Body of pancreas (tissue), 4 donors: ENCODE results near the gene THADA. TPM values are rescaled to one million over a fixed set of nuclear protein-coding genes. Genes with fewer than 3 reads are reported as not detected.

ENCODE experiments used
- ATAC-seq: fragments of 150-250 bp; one replicate; pipeline ENCODE4 v1.9.1; 2016
- DNase-seq, 4 donors: peaks; one replicate each; pipeline ENCODE4 v3.0.0-alpha.2; 2019
- H3K27ac ChIP-seq, 4 donors: fragments of 200-600 bp; sonication (generic); 1 replicate in 3 of 4; 2 replicates in 1 of 4; pipeline versions ENCODE4 v1.5.1 to v1.6.1; 2016 to 2019; ENCODE audit warnings: mild to moderate bottlenecking in 1 of 4, mixed read lengths in 1 of 4, moderate library complexity in 1 of 4
- H3K27me3 ChIP-seq, 2 donors: fragments of 200-600 bp; sonication (generic); one replicate each; pipeline ENCODE4 v1.6.0; 2016; ENCODE audit warnings: mild to moderate bottlenecking in 1 of 2
- H3K36me3 ChIP-seq, 2 donors: fragments of 200-600 bp; sonication (generic); replicated peaks in 1 of 2; 2 replicates each; pipeline ENCODE4 v1.5.1; 2016; ENCODE audit warnings: low read depth in 2 of 2; ENCODE audit not compliant: insufficient read depth in 1 of 2
- H3K4me1 ChIP-seq: fragments of 200-600 bp; sonication (generic); one replicate; pipeline ENCODE4 v1.6.0; 2016
- H3K4me3 ChIP-seq, 2 donors: fragments of 200-600 bp; sonication (generic); 1 replicate in 1 of 2; 2 replicates in 1 of 2; pipeline ENCODE4 v1.5.1; 2016 to 2019
- H3K9me3 ChIP-seq, 3 donors: fragments of 200-600 bp; sonication (generic); 1 replicate in 2 of 3; 2 replicates in 1 of 3; pipeline ENCODE4 v1.5.1; 2016
- POLR2A ChIP-seq, 3 donors: fragments of 450-650 bp; IDR thresholded peaks; one replicate each; pipeline ENCODE4 v1.6.1; 2016; ENCODE audit warnings: antibody characterized with exemption in 3 of 3, mild to moderate bottlenecking in 2 of 3
- WGBS, 2 donors: methylation state at CpG; one replicate each; pipeline ENCODE4 v1.1.5; 2017; 5-methylcytosine and 5-hydroxymethylcytosine counted together
- intact Hi-C: fragments of 100-400 bp; cut with DNase I; formaldehyde crosslinking; loops from one replicate; pipeline ENCODE4 v1.15.1; 2023
- total RNA-seq, 2 donors: library from RNA; depleted of rRNA; stranded (reverse); fragments of >200 nt; gene quantifications; one replicate each; pipeline ENCODE4 v1.1.0, GENCODE V29; 2016
- TF ChIP-seq, protein P1 (sequence below), 7 experiments: fragments of 450-650 bp in 4 of 7; fragments of 200-600 bp in 3 of 7; sonication (generic) in 3 of 7; IDR thresholded peaks; one replicate each; pipeline ENCODE4 v1.5.1; 2016 to 2019; ENCODE audit warnings: antibody characterized with exemption in 7 of 7

The THADA gene
- total RNA-seq, 2 donors from 2014 or later = 27.5 to 41.9 TPM

DNA sequence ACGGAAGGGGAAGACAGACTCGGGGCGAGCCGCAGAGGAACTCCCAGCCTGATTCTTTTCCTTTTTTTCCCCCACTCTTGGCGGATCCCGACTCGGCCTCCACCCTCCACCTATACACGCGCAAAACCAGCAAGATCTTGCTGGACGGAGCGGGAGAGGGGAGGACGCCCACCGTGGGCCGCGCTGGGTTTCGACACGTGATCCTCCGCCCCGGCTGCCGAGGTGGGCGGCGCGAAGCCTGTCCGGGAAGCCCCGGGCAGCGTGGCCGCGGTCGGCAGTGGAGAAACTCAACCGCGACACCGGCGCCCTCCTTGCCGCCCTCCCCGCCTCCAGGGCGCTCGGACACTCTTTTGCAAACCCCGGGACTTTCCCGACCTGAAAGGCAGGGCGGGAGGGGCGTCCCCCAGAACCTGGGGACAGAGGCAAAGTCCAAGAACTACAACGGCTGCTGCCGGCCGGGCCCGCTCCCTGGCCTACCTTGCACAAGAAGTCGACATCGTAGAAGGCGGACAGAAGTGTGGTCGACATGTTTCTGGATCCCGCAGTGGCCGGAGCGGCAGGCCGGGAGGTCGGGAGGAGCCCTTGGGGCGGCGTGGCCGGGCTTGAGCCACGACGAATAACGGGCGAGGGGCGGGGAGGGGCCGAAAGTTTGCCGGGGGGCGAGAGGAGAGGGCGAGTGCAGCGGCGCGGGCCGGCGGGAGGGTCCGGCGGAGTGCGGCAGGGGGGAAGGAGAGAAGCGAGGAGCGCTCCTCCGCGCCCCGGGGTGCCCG, 369.9 kb downstream of the THADA start:
- peak; percentile 4 for ATAC-seq
- peak in 1 of 3 donors; percentile 96 for TF ChIP-seq POLR2A (IDR thresholded peaks at IDR 0.05)
- TF ChIP-seq, protein P1, sequence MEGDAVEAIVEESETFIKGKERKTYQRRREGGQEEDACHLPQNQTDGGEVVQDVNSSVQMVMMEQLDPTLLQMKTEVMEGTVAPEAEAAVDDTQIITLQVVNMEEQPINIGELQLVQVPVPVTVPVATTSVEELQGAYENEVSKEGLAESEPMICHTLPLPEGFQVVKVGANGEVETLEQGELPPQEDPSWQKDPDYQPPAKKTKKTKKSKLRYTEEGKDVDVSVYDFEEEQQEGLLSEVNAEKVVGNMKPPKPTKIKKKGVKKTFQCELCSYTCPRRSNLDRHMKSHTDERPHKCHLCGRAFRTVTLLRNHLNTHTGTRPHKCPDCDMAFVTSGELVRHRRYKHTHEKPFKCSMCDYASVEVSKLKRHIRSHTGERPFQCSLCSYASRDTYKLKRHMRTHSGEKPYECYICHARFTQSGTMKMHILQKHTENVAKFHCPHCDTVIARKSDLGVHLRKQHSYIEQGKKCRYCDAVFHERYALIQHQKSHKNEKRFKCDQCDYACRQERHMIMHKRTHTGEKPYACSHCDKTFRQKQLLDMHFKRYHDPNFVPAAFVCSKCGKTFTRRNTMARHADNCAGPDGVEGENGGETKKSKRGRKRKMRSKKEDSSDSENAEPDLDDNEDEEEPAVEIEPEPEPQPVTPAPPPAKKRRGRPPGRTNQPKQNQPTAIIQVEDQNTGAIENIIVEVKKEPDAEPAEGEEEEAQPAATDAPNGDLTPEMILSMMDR (IDR thresholded peaks at IDR 0.05) = no peak
- Histone ChIP-seq H3K4me3 (peak overlapping the region; percentile 61 to 69), H3K4me1 (peaks cover 46% of the 10 kb centered on the region), H3K27ac (peak overlapping the region; percentile 97 to 98 (median 97)), H3K27me3 (no peaks in the 10 kb centered on the region), H3K9me3 (no peaks in the 10 kb centered on the region), H3K36me3 (peaks cover 1 to 8% of the 10 kb centered on the region in 2 donors)
- DNase-seq = peak; percentile 77 to 83 (median 78)
- intact Hi-C loops = no loop called here
- WGBS, 2 donors = 0 to 2% methylated on average over 46 to 71 of the region's 80 CpGs

DNA sequence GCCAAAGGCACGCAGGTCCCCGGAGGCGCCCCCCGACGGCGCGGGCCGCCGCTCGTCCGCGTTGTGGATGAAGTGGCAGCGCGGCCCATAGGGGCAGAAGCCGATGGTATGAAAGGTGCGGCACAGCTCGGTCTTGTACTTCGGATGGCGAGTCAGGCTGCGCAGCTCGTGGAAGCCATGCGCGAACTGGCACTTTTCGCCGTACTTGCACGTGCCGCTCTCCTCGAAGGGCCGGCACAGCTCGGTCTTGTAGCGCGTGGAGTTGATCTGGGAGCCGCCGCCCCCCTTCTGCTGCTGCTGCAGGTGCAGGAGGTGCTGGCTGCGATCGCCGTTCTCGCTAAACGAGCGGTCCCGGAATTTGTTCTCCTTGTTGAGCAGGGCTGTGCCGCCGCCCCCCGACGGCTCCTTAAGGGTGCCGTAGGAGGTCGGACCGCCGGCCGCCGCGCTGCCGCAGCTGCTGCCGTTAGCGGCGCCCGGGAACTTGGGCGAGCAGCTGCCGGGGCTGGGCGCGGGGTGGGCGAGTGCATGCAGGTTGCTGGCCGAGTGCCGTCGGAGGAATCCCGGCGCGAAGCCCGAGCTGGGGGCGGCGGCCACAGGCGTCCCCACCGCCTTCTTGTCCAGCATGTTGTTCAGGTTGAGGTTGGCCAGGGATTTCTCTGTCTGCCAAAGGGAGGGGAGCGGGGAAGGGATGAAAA, 370.6 kb downstream of the THADA start:
- peaks cover 53% of the 10 kb centered on the region for H3K4me1 ChIP-seq
- no peaks in the 10 kb centered on the region for H3K27me3 ChIP-seq
- peaks cover 0 to 8% of the 10 kb centered on the region in 2 donors for H3K36me3 ChIP-seq
- no peak for ATAC-seq
- peak overlapping the region; percentile 97 to 98 (median 97) for H3K27ac ChIP-seq
- TF ChIP-seq, protein P1 (IDR thresholded peaks at IDR 0.05) = peak in 1 of 7 experiments; percentile 15
- TF ChIP-seq POLR2A (IDR thresholded peaks at IDR 0.05) = no peak
- peak; percentile 59 to 69 (median 66) for DNase-seq
- intact Hi-C loops = no loop called here
- peak overlapping the region; percentile 61 to 69 for H3K4me3 ChIP-seq
- no peaks in the 10 kb centered on the region for H3K9me3 ChIP-seq
- 0 to 1% methylated on average over 3 to 73 of the region's 74 CpGs for WGBS, 2 donors

DNA sequence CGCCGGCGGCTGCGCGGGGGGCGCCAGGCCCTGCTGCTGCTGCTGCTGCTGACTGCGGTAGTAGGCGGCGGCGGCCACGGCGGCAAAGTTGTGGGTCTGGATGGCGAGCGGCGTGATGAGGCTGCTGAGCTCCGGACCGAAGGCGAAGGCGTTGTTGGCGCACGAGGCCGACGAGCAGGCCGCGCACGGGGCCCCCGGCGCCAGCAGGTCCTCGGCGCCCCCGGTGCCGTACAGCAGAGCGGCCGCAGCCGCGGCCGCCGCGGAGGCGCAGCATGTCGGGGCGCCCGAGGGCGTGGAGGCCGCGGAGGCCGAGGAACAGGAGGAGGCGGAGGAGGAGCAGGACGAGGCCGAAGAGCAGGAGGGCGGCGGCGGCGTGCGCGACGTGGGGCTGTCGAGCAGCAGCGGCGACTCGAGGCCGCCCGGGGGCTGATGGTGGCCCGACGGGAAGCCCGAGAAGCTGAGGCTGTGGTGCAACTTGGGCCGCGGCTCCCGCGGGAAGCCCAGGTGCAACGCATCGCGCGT, 371.2 kb downstream of the THADA start:
- intact Hi-C loops = no loop called here
- peaks cover 0 to 8% of the 10 kb centered on the region in 2 donors for H3K36me3 ChIP-seq
- TF ChIP-seq POLR2A (IDR thresholded peaks at IDR 0.05) = no peak
- TF ChIP-seq, protein P1 (IDR thresholded peaks at IDR 0.05) = no peak
- DNase-seq (peak; percentile 36 to 43 (median 40)), ATAC-seq (no peak)
- 0% methylated on average over 54 of the region's 74 CpGs; no CpG with 5 or more reads in 1 of the 2 donors for WGBS, 2 donors
- no peaks in the 10 kb centered on the region for H3K27me3 ChIP-seq
- H3K4me1 ChIP-seq = peaks cover 57% of the 10 kb centered on the region
- H3K9me3 ChIP-seq = no peaks in the 10 kb centered on the region
- peak overlapping the region; percentile 97 to 98 (median 97) for H3K27ac ChIP-seq
- peak overlapping the region; percentile 61 to 69 for H3K4me3 ChIP-seq

DNA sequence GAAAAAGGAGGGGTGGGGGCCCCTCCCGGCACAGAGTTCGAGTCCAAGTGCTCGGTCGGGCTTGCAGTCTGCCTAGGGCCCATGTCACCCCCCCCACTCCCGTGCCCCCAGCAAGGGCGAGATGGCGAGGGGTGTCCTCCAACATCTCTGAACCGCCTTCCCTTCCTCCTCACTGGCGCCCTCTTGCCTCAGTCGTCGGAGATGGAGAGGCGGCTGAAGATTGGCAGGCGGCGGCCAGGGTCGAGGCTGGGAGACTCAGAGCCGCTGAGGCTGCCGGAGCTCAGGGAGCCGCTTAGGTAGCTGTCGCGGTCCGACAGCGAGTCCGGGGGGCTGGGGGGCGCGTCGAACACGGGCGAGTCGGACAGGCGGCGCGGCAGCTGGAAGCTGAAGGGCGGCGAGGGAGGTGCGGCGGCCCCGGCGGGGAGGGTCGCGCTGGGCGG, 371.7 kb downstream of the THADA start:
- ATAC-seq (no peak), DNase-seq (peak; percentile 68 to 74 (median 70))
- no peaks in the 10 kb centered on the region for H3K27me3 ChIP-seq
- H3K27ac ChIP-seq = peak overlapping the region; percentile 69 to 98 (median 97)
- no peaks in the 10 kb centered on the region for H3K9me3 ChIP-seq
- H3K36me3 ChIP-seq = peaks cover 0 to 8% of the 10 kb centered on the region in 2 donors
- TF ChIP-seq, protein P1 (IDR thresholded peaks at IDR 0.05) = peak in 4 of 7 experiments; percentile 10 to 35 (median 30)
- peak; percentile 10 to 41 (median 35) for TF ChIP-seq POLR2A (IDR thresholded peaks at IDR 0.05)
- WGBS, 2 donors = 0 to 1% methylated on average over 12 to 39 of the region's 41 CpGs
- H3K4me1 ChIP-seq = peaks cover 57% of the 10 kb centered on the region
- H3K4me3 ChIP-seq = peak overlapping the region; percentile 61 to 69
- intact Hi-C loops = no loop called here
